HG03460 (cell line): ENCODE results near the gene IL23A.
"Not testable (repeated sequence)": the region's sequence is repeated elsewhere in the genome, so short reads cannot be mapped to it uniquely, and the experiment has no call there.

Experiments used
- ATAC-seq: cut with Tn5 transposase; IDR thresholded peaks from one replicate; pipeline ENCODE4 v1.9.1; 2021; ENCODE audit not compliant: unreplicated experiment

Gene IL23A, protein sequence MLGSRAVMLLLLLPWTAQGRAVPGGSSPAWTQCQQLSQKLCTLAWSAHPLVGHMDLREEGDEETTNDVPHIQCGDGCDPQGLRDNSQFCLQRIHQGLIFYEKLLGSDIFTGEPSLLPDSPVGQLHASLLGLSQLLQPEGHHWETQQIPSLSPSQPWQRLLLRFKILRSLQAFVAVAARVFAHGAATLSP

DNA sequence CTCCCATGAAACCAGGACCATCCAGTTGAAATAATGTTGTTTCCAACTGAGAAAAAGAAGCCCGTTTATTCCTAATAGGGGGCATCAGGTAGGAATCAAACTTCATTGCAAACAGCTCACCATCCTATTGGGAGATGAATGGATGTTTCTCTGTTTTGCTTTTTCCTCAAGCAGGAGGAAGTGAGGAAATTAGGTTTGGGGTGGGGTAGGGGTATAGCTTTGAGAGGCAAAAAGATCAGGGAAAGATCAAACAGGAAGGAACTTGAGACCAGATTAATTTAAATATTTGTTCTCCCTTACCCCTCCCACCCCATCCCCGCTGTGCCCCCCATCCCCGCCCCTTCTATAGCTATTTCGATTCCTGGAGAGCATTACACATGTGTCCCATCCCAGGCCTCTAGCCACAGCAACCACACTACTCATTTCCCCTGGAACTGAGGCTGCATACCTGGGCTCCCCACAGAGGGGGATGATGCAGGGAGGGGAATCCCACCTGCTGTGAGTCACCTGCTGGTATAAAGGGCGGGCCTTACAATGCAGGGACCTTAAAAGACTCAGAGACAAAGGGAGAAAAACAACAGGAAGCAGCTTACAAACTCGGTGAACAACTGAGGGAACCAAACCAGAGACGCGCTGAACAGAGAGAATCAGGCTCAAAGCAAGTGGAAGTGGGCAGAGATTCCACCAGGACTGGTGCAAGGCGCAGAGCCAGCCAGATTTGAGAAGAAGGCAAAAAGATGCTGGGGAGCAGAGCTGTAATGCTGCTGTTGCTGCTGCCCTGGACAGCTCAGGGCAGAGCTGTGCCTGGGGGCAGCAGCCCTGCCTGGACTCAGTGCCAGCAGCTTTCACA is at the start of gene IL23A:
Gene IL23A (plus strand): TSS at position 577 of the 850 bp plus-strand sequence. CDS start 161 bp downstream, at position 738.
- ATAC-seq: no peak

DNA sequence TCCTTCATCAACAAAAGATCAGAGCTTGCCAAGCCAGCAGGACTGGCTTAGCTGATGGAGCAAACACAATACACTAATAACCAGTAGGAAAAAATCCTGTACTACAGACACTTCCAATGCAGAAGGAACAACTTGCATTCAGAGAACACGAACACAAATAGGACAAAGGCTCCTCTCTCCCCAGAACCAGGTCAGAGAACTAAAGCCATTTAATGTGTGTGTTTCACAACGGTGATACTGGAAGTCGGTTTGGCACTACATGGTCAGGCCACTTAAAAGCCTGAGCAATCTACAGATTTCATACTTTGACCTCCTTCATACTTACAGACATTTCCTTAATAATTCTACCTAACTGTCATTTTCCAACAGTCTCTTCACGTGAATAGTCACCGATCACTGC is 44.9 kb upstream of the IL23A start:
- ATAC-seq: no peak

DNA sequence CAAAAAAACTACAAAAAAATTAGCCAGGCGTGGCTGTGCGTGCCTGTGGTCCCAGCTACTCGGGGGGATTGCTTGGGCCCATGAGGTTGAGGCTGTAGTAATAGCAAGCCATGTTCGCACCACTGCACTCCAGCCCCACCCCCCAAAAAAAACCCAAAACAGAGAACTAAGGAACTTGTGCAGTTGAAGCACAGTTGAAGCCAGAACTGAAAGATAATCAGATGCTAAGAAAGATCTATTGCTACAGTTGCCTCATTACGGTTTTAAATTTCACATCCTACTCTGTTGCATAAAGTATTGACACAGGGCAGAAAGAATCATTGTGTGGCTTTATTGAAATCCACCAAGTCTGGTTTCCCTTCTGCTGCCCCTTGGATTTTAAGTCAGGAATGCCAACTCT is 42.4 kb upstream of the IL23A start:
- no peak for ATAC-seq

DNA sequence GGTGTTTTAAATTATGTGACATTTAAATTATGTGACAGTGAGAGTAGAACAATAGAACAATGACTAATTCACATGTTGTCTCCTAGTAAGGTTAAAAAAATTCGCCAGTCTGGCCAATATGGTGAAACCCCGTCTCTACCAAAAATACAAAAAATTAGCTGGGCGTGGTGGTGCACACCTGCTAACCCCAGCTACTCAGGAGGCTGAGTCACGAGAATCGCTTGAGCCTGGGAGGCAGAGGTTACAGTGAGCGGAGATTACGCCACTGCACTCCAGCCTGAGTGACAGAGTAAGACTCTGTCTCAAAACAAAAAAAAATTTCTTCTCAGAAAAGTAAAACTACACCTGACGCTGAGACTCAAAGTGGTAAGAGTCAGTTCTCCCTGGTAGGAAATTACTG is 41.3 kb upstream of the IL23A start:
- no peak for ATAC-seq

DNA sequence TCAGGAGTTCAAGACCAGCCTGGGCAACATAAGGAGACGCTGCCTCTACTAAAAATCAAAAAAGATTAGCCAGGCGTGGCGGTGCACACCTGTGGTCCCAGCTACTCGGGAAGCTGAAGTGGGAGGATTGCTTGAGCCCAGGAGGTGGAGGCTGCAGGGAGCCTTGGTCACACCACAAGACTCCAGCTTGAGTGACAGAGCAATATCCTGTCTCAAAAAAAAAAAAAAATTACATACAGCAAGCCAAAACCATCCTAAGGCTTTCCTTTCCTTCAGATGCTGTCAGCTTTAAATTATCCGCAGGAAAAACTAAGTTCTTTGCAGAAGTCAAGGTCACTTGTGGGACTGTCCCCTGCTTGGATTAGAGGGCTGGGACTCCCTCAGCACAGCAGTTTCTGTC is 39.9 kb upstream of the IL23A start:
- ATAC-seq: no peak

DNA sequence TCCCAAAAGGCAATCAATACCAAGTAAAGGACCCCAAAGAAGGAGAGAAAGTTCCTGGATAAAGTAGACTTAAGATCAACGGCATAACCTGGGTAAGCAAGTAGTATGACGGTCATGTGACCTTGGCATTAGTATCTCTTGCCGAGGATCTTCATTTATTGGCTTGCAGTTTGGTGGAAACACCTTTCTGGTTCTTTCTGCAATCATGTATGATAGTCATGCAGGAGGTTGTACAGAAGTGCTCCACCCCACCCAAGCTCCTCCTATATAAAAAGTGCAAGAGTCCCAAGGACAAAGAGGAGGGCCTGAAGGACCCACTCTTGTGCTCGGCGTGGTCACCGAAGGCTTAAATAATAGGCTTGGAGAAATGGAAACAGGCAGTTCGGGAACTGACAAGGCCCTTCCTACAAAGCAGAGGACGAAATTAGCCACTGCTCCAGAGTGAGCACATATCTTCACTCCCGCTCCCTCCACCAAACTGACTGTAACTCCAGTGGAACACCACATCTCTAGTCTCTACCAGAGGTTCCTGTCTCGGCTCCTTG is 39.3 kb upstream of the IL23A start:
- ATAC-seq: peak; percentile 3

DNA sequence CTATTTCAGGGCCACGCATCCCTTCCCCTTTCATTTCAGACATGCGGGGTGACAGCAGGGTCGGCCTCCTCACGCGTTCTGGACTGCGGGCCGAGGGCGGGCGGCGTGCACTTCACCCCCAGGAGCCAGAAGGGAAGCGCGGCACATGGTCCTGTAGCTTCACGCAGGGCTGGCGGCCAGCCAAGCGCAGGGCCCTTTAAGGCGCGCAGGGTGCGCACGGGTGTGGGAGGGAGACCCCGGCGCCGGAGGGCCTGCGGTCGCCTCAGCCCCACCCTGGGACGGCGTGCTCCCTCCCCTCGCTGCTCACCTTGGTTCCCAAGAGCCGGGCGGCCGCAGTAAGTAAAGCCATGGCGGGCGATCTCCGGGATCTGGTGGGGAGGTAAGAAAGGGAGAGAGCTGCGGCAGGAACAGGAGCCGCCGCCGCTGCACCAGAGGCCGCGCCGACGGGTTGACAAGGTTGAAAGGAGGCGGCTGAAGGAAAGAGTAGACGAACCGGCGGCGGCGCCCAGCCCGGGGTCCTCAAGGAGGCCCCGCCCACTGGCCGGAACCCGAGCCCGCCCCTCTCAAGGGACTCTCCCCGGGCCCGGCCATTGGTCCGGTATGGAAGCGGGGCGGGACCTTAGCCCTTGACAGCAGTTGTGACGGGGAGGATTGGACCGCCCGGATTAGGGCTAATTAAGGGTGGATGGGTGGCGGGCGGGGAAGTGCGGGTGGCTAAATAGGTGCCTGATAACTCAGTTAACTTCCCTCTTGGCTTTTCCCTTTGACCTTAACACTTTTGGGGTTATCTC is 38.6 kb upstream of the IL23A start, which contains the start of gene CS:
Gene CS (minus strand): TSS at position 478 of the 791 bp plus-strand sequence. CDS start 129 bp downstream, at position 349.
- peak; percentile 93 for ATAC-seq

DNA sequence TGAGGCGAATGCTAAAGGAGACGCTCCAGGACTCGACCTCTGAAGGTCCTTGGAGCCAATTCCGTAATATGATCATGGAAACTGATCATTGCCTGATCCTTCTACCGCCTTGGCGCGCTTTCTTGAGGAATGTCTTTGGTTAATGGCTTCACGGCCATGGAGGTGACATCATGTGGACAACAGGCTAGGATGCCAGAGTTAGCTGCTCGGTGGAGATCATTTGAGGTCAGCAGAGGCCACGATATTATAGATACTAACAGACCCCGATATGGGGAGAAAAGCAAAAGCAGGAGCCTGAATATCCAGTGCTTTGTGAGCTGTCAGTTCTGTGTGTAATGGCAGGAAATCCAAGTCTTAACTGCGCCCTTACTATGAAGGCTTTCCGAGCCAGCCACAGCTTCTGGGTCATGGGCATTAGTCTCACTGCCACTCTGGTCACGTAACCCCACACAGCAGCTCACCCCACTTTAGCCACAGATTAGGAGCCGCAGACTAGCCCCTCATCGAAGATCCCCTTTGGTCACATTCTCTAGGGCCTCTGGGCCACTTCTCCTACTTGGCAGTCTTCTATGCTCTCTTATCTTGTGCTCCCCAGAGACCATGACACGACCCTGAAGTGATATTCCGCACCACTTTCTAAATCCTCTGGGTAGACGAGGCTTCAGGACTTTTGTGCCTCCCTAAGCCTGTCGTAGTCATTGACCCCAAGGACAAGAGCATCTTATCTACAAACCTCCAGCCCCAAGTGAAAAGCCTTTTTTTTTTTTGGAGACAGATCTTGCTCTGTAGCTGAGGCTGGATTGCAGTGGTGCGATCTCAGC is 37.8 kb upstream of the IL23A start:
- ATAC-seq: no peak

DNA sequence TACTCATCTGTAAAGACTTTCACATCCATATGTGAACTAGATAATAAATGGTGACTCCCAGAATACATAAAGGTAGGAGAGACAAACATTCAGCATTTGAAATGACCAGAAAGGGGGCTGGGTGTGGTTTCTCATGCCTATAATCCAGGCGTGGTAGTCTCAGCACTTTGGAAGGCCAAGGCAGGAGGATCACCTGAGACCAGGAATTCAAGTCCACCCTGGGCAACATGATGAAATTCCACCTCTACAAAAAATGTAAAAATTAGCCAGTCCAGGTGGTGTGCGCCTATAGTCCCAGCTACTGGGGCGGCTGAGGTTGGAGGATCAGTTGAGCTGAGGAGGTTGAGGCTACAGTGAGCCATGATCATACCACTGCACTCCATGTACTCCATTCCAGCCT is 34.4 kb upstream of the IL23A start:
- ATAC-seq: no peak

DNA sequence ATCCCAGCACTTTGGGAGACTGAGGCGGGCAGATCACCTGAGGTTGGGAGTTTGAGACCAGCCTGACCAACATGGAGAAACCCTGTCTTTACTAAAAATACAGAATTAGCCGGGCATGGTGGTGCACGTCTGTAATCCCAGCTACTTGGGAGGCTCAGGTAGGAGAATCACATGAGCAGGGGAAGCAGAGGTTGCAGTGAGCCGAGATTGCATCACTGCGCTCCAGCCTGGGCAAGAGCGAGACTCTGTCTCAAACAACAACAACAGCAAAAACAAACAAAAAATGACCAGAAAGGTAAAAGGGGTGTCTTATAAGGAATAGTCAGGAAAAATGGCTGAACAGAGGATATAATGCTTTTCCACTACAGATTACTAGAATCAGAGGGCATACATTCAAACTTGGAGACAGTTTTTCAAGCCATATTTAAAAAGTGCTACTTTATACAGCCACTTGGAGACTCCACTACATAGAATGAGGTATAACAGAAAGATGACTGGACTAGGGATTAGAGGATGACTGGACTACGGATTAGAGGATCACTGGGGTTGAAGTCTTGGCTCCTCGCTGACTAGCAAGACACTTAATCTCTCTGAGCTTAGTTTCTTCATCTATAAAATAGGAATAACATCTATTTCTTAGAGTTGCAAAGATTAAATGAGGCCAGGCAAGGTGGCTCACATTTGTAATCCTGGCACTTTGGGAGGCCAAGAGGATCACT is 33.7 kb upstream of the IL23A start:
- ATAC-seq: no peak

DNA sequence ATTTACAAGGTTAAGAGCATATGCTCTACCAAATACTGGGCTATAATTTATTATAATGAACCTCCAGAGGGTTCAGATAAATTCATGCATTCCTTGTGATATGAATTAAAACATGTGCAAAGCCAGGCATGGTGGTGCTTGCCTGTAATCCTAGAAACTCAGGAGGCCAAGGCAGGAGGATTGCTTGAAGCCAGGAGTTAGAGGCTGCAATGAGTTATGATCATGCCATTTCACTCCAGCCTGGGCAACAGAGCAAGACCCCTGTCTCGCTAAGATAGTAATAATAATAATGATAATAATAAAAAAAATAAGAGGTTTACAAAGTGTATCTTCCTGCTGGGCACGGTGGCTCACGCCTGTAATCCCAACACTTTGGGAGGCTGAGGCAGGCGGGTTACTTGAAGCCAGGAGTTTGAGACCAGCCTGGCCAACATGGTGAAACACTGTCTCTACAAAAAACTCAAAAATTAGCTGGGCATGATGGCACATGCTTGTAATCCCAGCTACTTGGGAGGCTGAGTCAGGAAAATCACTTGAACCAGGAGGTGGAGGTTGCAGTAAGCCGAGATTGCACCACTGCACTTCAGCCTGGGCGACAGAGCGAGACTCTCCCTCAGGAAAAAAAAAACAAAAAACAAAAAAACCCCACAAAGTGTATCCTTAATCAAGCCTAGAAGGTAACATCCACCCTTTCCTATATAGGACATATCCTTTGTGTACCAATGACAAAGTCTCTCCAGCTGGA is 31.3 kb upstream of the IL23A start:
- no peak for ATAC-seq

DNA sequence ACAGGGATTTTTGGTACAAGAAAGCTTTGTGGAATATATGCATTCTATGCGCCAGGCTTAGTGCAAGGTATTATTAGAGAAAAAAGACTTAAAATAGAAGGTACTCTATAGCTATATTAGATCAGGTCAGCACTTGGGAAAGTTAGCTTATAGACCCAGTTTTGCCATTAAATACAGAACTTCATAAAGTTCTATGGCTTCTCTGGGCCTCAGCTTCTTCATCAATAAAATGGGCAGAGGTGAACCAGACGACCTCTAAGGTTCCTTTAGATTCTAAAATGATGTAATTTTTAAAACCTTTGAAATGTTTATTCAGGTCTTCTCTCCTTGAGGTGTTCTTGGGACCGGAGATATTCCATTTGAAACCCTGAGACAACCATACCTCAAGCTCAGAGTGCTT is 30.0 kb upstream of the IL23A start:
- ATAC-seq: no peak

DNA sequence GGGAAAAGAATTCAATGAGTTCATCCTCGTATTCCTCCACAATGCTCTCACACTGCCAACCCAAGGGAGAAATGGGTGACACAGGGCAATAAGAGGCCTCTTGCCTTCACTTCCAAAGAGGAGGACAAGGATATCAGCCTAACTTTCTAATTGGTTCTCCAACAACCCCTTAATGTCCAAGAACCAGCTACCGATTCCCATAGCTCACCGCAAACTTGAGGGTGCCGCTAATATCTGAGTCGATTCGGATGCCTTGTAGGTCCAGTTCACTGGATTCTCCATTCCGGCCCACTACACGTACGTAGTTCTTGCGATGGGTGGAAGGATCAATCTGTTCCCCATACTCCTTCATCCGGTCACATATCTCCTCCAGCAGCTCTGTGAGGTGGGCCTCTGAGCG is 27.7 kb upstream of the IL23A start:
- no peak for ATAC-seq

DNA sequence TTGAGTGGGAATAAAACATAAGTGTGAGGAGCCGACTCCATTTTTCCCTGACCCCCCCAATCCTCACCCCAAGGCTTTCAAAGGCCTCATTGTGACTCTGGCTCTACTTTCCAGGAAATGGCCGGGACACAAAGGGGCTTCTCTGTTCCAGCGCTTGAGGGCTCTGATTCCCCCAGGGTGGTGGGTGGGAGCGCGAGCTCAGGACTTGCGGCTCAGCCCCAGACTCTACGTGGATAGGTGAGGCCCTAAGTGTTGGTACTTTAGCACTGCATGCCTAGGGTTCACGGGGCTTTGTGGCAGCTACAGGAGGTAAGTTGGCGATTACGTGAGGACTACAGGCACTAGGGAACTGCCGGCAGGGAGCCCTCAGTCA is 23.4 kb upstream of the IL23A start:
- ATAC-seq: no peak

DNA sequence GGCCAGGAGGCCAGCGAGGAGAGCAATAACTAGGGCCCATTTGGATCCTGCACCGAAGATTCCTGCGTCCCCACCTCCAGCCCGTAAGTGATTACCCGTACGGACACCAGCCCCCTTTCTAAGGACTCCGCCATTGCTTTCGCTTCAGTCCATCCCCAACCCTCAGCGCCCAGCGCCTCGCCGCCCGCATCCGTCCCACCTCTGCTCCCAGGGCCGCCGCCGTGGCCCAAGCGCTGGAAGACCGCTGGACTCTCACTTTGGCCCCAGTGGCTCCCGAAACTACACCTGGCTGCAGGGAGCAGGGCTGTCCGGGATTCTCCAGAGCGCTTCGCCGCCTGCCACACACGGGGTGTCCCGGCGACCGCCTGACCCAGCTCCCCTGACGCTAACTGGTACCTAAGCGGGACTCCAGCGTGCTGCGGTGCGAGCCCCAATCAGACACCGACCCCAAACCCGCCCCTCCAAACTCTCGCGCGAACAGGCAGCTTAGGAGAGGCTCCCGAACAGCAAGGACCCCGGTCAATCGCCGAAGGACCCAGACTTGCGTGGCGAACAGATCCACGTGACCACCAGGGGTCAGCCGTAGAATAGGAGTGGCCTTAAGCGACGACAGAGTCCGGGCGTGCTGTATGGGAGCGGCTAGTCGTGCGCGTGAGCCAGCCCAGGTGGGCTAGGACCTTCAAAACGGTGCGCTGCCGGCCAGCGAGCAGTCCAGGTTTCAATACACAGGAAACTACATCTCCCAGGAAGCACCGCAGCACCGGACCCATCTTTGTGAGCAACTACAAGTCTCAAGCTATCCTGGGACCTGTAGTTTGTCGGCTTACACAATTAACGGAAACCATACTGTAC is 22.8 kb upstream of the IL23A start, which contains the start of gene CNPY2:
Gene CNPY2 (minus strand): TSS at position 367 of the 852 bp plus-strand sequence. CDS start 771 bp downstream, outside the sequence.
- ATAC-seq: peak; percentile 86

DNA sequence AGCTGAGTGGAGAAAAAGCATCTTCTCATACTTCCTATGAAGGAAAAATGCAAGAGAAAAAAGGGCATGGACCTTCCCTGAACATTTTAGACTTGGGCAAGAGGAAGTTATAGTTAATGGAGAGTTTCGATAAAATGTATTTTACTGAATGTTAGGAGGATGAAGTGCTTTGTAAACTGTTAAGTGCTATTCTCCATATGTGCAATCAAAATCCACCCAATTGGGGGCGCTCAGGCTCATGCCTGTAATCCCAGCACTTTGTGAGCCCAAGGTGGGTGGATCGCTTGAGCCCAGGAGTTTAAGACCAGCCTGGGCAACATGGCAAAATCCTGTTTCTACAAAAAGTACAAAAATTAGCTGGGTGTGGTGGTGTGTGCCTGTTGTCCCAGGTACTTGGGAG is 21.0 kb upstream of the IL23A start:
- no peak for ATAC-seq

DNA sequence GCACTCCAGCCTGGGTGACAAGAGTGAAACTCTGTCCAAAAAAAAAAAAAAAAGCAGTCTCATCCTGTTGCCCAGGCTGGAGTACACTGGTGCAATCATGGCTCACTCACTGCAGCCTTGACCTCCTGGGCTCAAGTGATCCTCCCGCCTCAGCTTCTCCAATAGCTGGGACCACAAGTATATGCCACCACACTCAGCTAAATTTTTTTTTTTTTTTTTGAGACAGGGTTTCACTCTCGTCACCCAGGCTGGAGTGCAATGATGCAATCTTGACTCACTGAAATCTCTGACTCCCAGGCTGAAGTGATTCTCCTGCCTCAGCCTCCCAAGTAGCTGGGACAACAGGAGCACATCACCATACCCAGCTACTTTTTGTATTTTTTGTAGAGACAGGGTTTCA is 17.7 kb upstream of the IL23A start:
- no peak for ATAC-seq

DNA sequence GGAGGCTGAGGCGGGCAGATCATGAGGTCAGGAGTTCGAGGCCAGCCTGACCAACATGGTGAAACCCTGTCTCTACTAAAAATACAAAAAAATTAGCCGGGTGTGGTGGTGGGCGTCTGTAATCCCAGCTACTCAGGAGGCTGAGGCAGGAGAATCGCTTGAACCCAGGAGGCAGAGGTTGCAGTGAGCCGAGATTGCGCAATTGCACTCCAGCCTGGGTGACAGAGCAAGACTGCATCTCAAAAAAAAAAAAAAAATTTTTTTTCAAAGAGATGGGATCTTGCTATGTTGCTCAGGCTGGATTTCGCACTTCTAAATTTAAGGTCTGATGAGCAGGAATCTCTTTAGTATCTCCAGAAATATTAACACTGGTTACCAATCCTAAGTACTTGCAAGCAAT is 17.1 kb upstream of the IL23A start:
- not testable (repeated sequence) for ATAC-seq
